ENCODE data around the gene CHST3.

CHST3 gene

GRCh38 chr10:71939304-71939703 lies 24.9 kb upstream of the CHST3 start:
- TF ChIP-seq, protein P1, sequence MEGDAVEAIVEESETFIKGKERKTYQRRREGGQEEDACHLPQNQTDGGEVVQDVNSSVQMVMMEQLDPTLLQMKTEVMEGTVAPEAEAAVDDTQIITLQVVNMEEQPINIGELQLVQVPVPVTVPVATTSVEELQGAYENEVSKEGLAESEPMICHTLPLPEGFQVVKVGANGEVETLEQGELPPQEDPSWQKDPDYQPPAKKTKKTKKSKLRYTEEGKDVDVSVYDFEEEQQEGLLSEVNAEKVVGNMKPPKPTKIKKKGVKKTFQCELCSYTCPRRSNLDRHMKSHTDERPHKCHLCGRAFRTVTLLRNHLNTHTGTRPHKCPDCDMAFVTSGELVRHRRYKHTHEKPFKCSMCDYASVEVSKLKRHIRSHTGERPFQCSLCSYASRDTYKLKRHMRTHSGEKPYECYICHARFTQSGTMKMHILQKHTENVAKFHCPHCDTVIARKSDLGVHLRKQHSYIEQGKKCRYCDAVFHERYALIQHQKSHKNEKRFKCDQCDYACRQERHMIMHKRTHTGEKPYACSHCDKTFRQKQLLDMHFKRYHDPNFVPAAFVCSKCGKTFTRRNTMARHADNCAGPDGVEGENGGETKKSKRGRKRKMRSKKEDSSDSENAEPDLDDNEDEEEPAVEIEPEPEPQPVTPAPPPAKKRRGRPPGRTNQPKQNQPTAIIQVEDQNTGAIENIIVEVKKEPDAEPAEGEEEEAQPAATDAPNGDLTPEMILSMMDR (conservative IDR thresholded peaks at IDR 0.05), result no peak
- H3K27ac ChIP-seq, result no peak overlapping the region

GRCh38 chr10:71939861-71940474 lies 24.2 kb upstream of the CHST3 start:
- no peak overlapping the region for H3K27ac ChIP-seq
- TF ChIP-seq, protein P1 (conservative IDR thresholded peaks at IDR 0.05), result no peak

GRCh38 chr10:71940752-71941151 lies 23.4 kb upstream of the CHST3 start:
- no peak overlapping the region for H3K27ac ChIP-seq
- TF ChIP-seq, protein P1 (conservative IDR thresholded peaks at IDR 0.05), result no peak

GRCh38 chr10:71941318-71941717 lies 22.9 kb upstream of the CHST3 start:
- TF ChIP-seq, protein P1 (conservative IDR thresholded peaks at IDR 0.05), result no peak
- no peak overlapping the region for H3K27ac ChIP-seq

GRCh38 chr10:71945819-71946474 lies 18.2 kb upstream of the CHST3 start:
- TF ChIP-seq, protein P1 (conservative IDR thresholded peaks at IDR 0.05), result no peak
- no peak overlapping the region for H3K27ac ChIP-seq

DNA sequence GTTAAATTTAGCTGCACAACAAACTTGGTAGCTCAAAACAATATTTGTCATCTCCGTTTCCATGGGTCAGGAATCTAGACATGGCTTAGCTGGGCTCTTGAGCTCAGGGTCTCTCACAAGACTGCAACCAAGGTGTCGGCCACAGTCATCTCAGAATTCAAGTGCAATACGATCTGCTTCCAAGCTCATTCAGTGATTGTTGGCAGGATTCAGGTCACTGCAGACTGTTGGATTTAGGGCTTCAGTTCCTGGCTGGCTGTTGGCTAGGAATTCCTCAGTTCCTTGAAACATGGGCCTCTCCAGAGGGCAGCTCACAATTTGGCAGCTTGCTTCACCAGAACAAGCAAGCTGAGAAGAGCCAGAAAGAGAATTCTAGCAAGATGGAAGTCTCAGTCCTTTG lies 17.5 kb upstream of the CHST3 start:
- no peak overlapping the region for H3K27ac ChIP-seq
- TF ChIP-seq, protein P1 (conservative IDR thresholded peaks at IDR 0.05), result no peak

DNA sequence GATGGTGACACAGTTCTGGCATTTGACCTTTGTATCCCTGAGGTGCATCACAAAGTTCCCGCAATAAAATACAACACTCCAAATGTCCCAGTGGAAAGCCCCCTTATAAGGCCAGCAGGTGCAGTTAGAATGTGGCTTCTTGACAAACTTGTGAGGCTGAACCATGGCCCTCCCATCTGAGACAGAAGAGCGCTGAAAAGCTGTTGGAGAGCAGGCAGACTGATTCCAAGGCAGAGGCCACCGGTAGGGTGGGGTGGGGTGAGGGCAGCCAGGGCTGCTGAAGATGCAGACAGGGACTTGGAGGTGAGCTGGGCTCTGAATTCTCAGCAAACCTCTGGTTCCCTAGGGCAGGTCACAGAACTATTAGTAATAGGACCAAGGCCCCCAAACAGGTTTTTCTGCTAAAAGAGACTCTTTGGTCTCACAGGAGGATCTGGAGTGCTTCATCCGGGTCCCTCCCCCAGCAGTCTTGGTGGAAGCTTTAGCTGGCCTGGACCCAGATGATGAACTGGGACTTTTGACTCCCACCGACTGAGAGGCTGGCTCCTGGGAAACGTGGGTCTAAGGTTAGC lies 15.6 kb upstream of the CHST3 start:
- TF ChIP-seq, protein P1 (conservative IDR thresholded peaks at IDR 0.05), result no peak
- H3K27ac ChIP-seq, result no peak overlapping the region

All from VCaP (cell line).